Measurements from ENCODE around the gene NAV2.
"Not testable (repeated sequence)": the region's sequence is repeated elsewhere in the genome, so short reads cannot be mapped to it uniquely, and the experiment has no call there.

Gene NAV2

DNA sequence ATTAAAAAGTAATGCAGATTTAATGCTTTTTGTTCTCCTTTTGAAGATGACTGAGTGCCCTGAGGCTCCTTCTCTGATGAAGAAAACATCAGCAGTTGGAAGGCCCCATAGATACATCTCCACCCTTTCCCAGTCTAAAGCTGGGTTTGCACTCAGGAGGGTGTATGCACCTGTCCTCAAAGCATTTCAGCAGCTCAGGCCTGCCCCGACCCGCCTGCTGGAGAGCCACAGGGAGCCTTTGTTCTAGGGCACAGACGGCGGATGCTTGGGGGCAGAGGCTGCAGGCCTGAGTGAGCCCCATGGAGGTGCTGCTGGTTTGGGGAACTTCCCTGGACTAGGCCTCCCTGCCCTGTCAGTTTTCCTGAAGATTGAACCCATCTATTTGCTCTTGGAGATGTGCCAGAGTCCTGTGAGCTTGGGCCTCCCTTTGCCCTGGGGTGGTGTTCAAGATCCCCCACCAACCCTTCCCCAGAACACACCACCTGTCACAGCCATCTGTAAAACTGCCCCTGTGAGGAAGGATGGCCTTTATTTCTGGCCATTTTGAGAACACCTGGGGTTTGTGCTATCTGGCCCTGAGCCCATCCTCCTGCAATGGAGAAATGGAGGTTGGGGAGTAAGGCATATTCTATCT is 160.0 kb downstream of the NAV2 start:
- DNase-seq = no peak

DNA sequence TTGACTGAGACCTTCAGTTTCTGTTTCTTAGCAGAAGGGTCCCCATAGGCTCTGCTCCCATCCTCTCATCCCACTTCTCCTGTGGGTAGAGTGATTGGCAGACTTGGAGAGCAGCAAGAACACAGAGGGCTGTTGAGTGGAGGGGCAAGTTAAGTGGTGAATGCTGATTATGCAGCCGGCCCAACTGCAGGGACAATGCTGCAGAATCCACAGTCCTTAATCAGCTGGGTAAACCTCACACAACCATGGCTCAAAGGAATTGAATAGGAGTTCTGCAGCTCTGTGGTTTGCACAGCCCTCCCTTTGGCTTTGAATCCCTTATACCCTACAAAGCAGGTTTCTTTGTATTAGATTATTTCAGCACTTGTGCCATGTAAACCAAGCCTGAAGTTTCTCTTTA is 161.1 kb downstream of the NAV2 start:
- DNase-seq = no peak

DNA sequence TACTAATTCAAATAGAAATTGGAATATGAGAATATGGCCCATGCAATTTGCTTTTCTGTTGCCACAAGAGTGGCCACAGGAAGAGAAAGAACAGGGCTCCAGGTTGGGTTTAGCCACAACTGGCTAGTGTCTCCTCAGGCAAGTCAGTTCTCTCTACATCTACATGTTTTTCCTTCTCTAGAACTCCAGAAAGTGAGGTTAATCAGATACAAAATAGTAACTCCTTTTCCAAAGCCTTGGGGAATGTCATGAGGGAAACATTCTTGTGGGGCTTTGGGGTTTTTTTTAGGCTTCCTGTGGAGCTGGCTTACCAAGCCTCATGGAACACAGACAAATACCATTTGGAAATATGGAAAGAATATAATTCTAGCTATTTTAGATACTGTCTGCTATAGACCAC is 161.6 kb downstream of the NAV2 start:
- no peak for DNase-seq

DNA sequence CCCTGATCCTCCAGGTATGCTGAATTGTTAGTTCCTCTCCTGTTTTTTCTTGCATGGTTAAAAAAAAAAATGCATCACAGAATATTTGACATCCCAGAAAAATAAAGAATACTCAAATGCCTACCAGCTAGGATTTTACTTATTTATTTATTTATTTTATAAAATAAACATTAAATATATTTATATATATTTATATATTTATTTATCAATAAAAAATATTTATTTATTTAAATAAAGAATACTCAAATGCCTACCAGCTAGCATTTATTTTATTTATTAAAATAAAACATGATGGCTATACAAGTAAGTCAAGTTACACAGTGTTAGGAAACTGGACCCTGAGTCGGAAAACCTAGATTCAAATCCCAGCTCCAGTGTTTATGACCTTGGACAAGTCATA is 164.1 kb downstream of the NAV2 start:
- no peak for DNase-seq

DNA sequence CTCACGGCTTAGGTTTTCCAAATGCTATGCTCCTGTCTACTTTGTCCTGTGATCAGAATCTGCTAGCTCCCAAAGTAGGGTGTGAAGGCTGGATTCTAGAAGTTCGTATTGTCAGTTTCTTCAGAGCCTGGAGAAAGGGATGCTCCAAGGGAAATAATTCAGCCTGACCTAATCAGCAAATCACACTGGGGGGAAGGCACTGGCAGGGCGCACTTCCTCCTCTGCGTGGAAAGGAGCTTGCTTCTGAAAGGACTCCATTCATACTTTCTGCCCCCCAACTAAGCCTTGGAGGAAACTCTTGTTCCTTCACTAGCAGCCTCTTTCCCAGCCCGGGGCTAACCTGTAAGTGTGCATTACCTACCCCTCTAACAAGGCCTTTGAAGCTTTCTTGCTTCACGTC is 165.9 kb downstream of the NAV2 start:
- DNase-seq = no peak

DNA sequence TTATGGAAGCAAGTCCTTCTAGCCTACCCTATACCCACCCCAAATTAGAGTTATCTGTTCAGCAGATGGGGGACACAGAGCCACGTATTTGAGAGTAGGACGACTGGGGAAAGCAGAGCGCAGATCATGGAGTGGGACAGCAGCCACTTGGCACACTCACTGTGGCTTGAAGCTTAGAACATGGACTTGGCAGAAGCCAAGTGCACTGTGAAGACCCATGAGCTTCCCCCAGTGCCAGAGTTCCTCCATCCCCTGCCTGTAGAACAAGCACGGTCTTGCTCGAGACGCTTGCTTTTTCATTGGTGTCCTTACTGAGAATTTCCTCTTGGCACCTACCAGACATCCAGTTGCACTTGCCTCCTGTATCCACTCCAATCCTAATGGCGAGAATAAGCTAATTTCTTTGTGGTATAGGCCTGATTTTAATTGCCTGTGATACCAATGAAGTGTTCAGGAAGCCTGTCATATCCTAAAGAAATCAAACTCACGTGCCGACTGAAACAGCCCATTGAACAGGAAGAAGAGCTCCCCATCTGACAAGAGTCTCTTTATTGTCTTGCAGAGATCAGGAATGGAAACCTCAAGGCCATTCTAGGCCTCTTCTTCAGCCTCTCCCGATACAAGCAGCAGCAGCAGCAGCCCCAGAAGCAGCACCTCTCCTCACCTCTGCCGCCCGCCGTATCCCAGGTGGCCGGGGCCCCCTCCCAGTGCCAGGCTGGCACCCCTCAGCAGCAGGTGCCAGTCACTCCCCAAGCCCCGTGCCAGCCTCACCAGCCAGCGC is 166.9 kb downstream of the NAV2 start:
- no peak for DNase-seq

DNA sequence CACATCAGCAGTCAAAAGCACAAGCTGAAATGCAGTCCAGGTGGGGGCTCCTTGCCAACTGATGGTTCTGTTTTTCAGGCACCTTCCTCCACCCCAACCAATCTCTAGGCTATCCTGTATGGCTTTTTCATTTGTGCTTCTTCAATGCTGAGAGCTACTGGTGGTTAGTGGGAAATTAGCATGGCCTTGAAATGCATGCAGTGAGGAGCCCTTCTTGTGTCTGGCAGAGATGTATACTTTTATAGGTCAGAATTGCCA is 167.4 kb downstream of the NAV2 start:
- DNase-seq = no peak

DNA sequence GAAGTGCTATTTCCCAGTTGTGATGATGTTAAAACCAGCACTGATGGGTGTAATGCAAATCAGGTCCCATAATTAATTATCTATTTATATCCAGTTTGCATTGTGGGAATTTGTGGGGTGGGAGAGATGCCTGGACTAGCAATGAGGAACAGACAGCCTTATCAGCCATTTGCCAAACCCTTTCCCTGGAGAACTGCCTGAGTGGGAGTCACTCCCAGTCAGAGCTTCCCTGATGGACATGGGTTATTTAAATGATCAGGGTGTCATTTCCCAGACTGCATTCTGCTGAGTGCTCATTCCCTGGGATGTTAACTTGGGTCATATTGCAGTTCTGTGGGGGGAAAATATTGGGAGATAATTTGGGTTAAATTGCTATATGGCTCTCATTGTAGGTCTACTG is 168.5 kb downstream of the NAV2 start:
- no peak for DNase-seq

DNA sequence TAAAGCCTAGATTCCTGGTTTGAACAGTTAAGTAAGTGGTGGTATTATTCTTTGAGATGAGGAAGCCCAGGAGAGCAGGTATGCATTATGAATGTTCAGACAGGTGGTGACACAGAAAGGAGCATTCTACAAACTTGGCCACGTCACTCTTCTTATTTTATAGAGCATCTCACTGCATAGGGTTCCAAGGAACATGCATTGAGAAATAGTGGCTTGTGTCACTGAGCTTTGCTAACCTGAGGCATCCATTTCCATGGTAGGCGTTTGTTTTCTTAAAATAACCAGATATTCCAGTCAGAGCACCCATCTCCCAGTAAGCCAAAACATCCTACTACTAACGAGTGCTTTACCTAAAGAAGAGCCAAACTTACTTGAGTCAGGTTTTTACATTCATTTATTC is 169.7 kb downstream of the NAV2 start:
- DNase-seq = no peak

DNA sequence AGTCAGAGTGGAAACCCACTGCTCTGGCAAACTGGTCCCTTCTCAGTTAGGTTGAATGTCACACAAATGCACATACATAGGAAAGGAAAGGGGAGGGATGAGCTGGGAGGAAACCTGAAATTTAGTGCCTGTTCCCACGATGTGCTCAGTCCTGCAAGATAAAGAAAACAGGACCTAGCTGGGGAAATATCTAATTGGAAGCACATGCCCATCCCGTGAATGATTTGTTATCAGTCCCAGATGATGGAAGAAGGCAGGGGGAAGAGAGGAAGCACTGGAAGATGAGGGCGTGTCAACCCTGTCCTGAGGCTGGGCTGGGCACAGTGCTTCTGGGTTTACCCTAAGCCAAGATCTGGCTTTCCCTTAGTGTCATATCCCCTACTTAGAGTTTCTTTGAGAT is 173.9 kb downstream of the NAV2 start:
- no peak for DNase-seq

DNA sequence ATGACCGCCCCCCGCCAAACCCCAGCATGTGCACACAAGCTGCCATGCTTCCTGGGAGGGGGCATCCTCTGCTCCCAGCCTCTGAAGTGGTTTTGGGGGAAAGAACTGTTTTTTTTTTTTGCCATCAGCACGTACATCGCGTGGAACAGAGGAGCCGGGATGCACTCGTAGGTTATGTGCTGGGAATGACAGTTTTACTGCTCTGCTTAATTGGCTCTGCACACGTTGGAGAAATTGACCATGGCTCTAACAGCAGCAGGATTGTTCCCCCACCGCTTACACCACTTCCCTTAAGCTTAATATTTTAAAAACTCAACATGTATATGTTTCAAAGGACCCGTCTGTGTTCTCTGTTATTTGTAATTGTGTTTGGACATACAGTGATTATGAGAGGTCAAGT is 175.2 kb downstream of the NAV2 start:
- DNase-seq = no peak

DNA sequence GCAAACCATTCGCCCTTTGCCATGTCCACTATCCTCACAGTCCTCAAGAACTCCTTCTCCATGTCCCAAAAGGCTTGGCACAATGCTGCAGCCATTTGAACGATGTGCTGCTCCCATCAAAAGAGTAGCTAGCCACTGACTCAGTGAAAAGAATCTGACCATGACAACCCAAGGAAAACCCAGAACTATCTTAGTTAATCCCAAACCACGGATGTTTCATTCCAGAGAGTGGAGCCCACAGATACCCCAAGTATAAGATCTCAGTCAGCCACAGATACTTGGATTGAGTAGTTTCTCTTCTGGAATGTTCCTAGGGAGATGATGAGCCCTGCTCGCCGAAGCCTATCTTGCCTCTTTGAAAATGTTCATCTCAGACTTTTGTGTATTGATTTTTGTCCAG is 176.9 kb downstream of the NAV2 start:
- DNase-seq = peak; percentile 12

DNA sequence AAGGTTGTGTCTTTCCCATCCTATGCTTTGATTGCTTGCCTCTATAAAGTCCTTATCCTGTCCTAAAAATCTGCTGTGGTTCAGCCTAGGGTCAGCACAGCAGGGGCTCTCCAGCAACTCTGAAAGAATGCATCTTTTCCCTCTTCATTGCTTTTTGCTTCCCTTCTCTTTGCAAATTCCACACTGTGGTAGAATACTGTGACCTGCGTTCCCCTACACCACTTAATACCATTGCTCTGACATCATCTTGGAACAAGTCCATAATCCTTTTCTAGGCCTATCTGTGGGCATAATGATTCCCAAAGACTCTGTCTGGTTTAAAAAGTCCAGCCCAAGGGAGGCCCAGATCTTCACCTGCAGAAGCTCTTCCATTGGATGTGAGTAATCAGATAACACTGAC is 177.7 kb downstream of the NAV2 start:
- peak; percentile 95 for DNase-seq

DNA sequence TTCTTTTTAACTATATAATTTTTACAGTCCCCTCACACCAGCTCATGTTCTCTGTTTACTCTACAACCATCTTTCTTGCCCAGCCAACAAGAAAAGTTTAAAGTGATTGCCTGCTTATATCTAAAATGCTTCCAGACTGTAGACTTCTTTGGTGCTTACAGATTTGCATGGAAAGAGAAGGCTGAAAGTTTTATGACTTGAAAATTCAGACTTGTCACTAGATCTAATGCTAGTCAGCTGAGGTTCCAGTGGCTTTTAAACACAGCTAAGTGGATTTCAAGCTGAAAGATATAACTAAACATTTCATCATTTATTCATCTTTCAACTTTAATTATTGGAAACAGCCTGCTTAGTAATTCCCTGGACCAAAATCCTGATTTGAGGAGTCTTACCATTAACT is 178.4 kb downstream of the NAV2 start:
- DNase-seq = no peak

DNA sequence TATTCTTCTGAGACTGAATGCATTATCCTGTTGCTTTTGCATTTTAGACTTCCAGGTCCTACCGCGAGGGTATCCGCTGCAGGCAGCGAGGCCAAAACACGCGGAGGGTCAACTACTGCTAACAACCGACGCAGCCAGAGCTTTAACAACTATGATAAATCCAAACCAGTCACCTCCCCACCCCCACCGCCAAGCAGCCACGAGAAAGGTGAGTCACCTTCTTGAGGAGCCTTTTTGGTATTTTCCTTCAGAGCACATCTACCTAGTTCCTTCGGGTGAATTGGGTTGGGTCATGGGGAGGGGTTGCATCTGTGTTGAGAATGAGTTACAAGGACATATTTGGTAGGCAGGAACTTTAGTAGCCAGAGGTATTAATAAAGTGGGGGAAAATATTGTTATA is 179.8 kb downstream of the NAV2 start:
- DNase-seq = peak; percentile 52

DNA sequence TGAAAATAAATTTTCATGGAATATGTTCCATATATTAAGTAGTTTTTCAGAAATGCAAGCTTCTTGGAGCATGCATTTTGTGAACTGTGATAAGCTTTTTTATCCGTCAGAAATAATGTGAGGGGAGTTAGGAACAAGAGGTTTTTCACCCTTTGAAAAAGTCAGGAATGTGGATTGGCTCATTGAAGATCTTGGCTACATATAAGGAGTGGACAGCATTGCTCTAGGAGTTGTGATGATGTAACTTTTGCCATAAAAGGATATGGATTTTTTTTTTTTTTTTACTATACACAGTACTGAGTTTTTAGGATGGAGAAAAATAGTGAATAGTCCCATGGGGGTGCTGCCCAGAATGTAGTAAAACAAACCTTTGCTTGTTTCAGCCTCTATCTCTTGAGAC is 180.2 kb downstream of the NAV2 start:
- peak; percentile 60 for DNase-seq

DNA sequence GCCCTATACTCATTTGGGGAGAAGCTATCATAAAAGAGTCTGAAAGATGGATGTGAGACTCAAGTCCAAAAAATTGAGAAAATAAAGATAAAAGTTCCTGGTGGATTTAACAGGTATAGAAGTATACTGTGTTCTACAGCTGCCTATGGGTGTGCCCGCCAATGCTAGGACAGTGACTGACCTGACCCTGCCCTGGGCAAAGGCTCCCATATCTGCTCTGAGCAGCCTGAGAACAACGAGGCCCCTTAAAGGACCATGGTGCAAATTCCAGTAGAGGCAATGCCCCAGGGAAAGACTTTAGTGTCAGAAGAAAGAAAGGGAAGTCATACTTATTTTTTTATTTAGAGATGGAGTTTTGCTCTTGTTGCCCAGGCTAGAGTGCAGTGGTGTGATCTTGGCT is 181.8 kb downstream of the NAV2 start:
- DNase-seq = no peak

DNA sequence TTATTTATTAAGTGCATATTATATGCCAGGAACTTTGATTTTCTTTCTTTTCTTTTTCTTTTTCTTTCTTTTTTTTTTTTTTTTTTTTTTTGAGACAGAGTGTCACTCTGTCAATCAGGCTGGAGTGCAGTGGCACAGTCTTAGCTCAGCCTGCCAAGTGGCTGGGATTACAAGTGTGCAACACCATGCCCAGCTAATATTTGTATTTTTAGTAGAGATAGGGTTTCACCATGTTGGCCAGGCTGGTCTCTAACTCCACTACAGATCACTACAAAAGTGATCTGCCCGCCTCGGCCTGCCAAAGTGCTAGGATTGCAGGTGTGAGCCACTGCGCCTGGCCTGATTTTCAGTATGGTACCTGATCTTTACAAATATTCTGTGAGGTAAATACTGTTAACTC is 182.4 kb downstream of the NAV2 start:
- not testable (repeated sequence) for DNase-seq

DNA sequence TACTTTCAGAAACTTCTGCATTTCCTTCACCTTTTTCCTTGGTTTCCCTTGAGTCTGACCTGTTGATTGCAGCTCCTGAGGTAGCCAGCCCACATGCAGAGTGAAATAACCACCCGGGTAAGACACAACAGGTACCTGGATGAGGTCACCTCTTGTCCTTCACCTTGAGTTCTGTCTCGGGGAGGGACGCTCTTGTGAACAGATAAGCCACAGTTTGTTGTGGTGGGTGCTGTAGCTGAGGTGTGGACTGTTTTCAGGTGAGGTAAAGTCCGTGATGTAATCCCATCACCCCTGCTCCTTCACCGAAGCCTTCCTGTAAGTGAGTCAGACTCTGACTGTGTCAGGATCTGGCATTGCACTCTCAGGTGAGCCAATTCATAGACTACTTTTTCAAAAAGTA is 183.1 kb downstream of the NAV2 start:
- DNase-seq = no peak

DNA sequence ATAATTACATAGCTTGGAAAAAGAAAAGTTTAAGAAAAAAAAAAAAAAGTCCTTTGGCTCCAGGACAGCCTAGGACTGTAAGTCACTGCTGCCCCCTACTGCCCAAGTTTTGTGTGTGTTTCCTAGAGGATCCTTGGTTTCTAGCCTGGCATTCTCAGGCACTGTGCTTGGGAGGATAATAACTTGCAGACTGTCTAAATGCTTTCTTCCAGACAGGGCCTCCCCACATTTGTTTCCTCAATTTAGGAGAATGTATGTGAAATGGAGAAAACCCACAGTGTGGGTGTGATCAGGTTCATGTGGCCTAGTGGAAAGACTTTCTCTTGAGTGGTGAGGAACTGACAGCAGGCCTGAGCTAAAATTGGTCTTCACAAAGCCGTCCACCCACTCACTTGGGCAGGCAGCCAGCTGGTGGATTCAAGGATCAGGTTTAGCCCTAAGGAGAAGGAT is 191.0 kb downstream of the NAV2 start:
- DNase-seq = peak; percentile 46

DNA sequence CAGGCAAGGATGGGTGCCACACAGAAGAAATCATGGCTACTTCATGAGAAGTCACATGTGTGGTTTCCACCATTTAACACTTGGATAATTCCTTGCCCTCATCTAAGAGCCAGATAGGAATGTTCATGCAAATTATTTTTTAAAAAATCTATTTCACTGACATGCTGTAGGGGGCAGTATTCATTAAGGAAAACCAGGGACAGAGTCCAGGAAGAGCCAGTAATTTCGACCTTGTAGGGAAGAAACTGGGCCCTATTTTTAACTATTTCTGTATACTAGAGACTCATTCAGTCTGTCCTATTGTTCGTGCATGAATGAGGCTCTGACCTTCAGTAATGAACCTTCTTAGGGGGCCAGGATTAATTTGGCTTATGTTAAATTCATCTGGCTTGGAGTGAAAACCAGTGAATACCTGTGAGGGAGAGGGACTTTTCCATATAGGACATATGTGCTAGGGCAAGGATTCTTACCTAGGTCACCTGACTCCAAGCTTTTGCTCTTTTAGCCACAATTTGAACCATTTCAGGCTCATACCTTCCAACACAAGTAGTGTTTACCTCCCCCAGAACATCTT is 192.7 kb downstream of the NAV2 start:
- DNase-seq = peak; percentile 10

DNA sequence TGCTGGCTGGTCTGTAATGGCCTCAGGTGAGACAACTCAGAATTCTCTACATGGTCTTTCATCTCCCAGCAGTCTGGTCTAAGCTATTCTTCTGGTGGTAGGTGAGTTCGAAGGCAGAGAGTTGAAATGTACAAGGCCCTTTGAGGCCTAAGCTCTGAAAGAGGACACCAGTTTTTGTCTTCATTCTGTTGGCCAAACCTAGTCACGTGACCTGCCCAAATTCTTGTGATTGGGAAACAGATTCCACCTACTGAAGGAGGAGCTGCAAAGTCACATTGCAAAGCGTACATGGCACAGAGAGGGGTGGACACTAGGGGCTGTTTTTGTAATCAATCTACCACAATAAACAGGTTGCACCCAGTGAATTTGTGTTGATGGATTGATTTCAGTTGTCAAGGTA is 193.5 kb downstream of the NAV2 start:
- DNase-seq = no peak

DNA sequence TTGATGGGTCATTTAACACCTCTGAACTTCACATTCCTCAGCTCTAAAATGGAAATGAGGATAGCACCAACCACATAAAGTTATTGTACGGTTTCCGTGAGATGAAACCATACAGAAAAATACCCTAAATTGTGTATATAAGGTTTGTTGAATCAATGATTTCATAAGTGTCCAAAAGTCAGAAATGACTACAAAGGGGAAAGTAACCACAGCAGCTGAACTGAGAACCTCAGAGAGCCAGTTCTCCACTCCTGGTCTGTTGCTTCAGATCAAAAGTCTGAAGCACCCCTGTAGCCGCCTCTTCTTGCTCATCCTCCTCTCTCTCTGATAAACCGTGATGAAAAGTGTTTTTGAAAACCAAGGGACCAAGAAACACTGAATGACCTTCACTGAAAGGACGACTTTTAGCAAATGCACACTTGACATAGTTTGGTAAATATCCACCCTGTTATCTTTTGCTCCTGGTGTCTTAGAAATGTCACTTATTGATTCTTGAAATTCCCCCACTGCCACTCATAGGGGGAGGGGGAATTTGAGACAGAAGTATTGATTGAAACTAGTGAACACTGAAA is 194.5 kb downstream of the NAV2 start:
- DNase-seq = no peak

DNA sequence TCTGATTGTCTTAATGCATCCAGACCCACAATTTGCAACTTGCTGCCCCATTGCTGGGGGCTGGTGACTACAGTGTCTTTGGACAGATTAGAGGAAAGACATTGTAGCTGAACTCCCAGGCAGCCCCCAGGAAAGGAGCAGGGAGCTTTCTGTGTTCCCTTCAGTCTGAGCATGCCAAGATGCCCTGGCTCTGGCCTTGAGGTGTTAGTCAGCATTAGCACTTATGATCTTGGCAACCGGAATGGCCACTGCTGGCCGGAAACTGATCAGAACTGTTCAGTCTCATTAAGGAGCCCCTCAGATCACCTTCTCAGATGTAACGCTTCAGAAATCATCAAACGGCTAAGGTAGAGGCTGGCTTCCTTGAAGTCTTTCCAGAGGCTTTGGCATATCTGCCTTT is 195.2 kb downstream of the NAV2 start:
- DNase-seq = no peak

DNA sequence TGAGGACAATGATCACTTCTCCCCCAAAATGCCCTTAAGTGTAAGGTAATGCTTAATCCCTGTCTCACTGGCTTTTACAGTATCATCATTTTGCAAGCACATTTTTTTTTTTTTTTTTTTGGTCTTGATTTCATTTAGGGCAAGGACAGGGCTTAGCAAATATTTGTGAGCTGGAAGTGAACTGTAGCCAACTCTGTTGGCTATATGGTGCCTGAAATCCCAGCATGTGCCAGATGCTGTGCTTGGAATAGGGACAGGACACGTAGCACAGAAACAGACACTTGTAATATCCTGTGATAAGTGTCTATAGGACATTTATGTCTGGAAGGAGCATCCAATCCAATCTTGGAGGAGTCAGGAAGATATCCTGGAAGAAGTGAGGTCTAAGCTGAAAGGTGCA is 198.3 kb downstream of the NAV2 start:
- DNase-seq = no peak

Data from NCI-H226 (cell line).